ENCODE measurements around the gene FBXW11. TPM values are rescaled to one million over a fixed set of nuclear protein-coding genes. Genes with fewer than 3 reads are reported as not detected.

FBXW11 gene
- total RNA-seq, 3 donors from 2014 or later, result 46.0 to 47.9 (median 47.6) TPM

- ATAC-seq, result no peak
- H3K27me3 Mint-ChIP-seq (ENCODE audit: low read depth), result peaks cover 2% of the 10 kb centered on the region
- no peaks in the 10 kb centered on the region for H3K9me3 Mint-ChIP-seq
- H3K4me3 Mint-ChIP-seq, result no peak overlapping the region
- no peaks in the 10 kb centered on the region for H3K36me3 Mint-ChIP-seq (ENCODE audit: insufficient read depth)
- no peak for DNase-seq
- H3K4me1 Mint-ChIP-seq (ENCODE audit: low read depth), result no peaks in the 10 kb centered on the region
Observed at GRCh38 chr5:171820561-171820960, 185.9 kb downstream of the FBXW11 start.

- ATAC-seq (no peak), DNase-seq (no peak)
- Mint-ChIP-seq H3K27me3 (ENCODE audit: low read depth) (peaks cover 6% of the 10 kb centered on the region), H3K9me3 (no peaks in the 10 kb centered on the region), H3K36me3 (ENCODE audit: insufficient read depth) (no peaks in the 10 kb centered on the region), H3K4me1 (ENCODE audit: low read depth) (no peaks in the 10 kb centered on the region), H3K4me3 (no peak overlapping the region)
Observed at GRCh38 chr5:171816666-171817065, 189.8 kb downstream of the FBXW11 start.

GRCh38 chr5:171813813-171814490, 192.5 kb downstream of the FBXW11 start:
- no peak for DNase-seq
- H3K27me3 Mint-ChIP-seq (ENCODE audit: low read depth), result peaks cover 6% of the 10 kb centered on the region
- no peak for ATAC-seq
- H3K9me3 Mint-ChIP-seq, result peaks cover 5% of the 10 kb centered on the region
- no peaks in the 10 kb centered on the region for H3K36me3 Mint-ChIP-seq (ENCODE audit: insufficient read depth)
- H3K4me1 Mint-ChIP-seq (ENCODE audit: low read depth), result no peaks in the 10 kb centered on the region
- no peak overlapping the region for H3K4me3 Mint-ChIP-seq

- Mint-ChIP-seq H3K36me3 (ENCODE audit: insufficient read depth) (no peaks in the 10 kb centered on the region), H3K4me3 (no peak overlapping the region), H3K27me3 (ENCODE audit: low read depth) (peaks cover 5% of the 10 kb centered on the region), H3K4me1 (ENCODE audit: low read depth) (no peaks in the 10 kb centered on the region), H3K9me3 (peaks cover 5% of the 10 kb centered on the region)
- ATAC-seq (no peak), DNase-seq (no peak)
Observed at GRCh38 chr5:171813270-171813669, 193.2 kb downstream of the FBXW11 start.

Other genes with a start within 250 kb of the FBXW11 start
- gene SMIM23, start 220.8 kb downstream of the FBXW11 start, total RNA-seq, result not detected
- 10 to 100 TPM; 62.1 to 79.0 (median 72.6) TPM for gene STK10, start 181.6 kb upstream of the FBXW11 start, total RNA-seq
- not detected for gene EFCAB9, start 187.5 kb upstream of the FBXW11 start, total RNA-seq